Vagina (tissue), 2 donors: Measurements from ENCODE around the gene IL10RA. TPM values are rescaled to one million over a fixed set of nuclear protein-coding genes. Genes with fewer than 3 reads are reported as not detected.

Experiments used
- DNase-seq, 2 donors: peaks; one replicate each; pipeline ENCODE4 v3.0.0-alpha.2; 2017; ENCODE audit errors: extremely low spot score in 2 of 2
- H3K27ac ChIP-seq: fragments of 200-600 bp; sonication (generic); one replicate; pipeline ENCODE4 v1.5.1; 2019
- H3K27me3 ChIP-seq: fragments of 200-600 bp; sonication (generic); one replicate; pipeline ENCODE4 v1.5.1; 2019
- H3K36me3 ChIP-seq, 2 donors: fragments of 200-600 bp; sonication (generic); one replicate each; pipeline ENCODE4 v1.5.1; 2017 to 2019
- H3K4me1 ChIP-seq: fragments of 200-600 bp; sonication (generic); one replicate; pipeline ENCODE4 v1.5.1; 2019
- H3K4me3 ChIP-seq, 2 donors: fragments of 200-600 bp; sonication (generic); 1 replicate in 1 of 2; 2 replicates in 1 of 2; pipeline ENCODE4 v1.5.1; 2016 to 2019
- H3K9me3 ChIP-seq: fragments of 200-600 bp; sonication (generic); one replicate; pipeline ENCODE4 v1.5.1; 2019
- CTCF ChIP-seq, 3 experiments: fragments of 450-650 bp in 2 of 3; fragments of 200-600 bp in 1 of 3; sonication (generic) in 1 of 3; IDR thresholded peaks; one replicate each; pipeline ENCODE4 v1.5.1; 2017 to 2019; ENCODE audit warnings: antibody characterized with exemption in 3 of 3, mild to moderate bottlenecking in 2 of 3, moderate library complexity in 2 of 3
- POLR2A ChIP-seq, 2 donors: fragments of 450-650 bp; IDR thresholded peaks; one replicate each; pipeline ENCODE4 v1.6.1; 2017; ENCODE audit warnings: antibody characterized with exemption in 2 of 2, mild to moderate bottlenecking in 2 of 2, moderate library complexity in 2 of 2
- POLR2AphosphoS5 ChIP-seq, 2 donors: sonication (generic); formaldehyde crosslinking; IDR thresholded peaks; one replicate each; pipeline ENCODE4 v1.9.0; 2017; ENCODE audit warnings: antibody characterized with exemption in 2 of 2, mild to moderate bottlenecking in 2 of 2, low read depth in 1 of 2; ENCODE audit not compliant: insufficient read depth in 1 of 2
- intact Hi-C: fragments of 100-400 bp; cut with DNase I; formaldehyde crosslinking; loops from one replicate; pipeline ENCODE4 v1.15.1; 2023
- total RNA-seq: library from RNA; depleted of rRNA; stranded (reverse); fragments of >200 nt; gene quantifications from one replicate; pipeline ENCODE4 v1.2.3, GENCODE V29; 2016

IL10RA gene
- total RNA-seq, 1 donor from 2014 or later: 29.0 TPM

GRCh38 chr11:118018401-118018800, 32.2 kb downstream of the IL10RA start:
- no peak overlapping the region for H3K4me3 ChIP-seq
- H3K9me3 ChIP-seq: no peaks in the 10 kb centered on the region
- no peak overlapping the region for H3K27ac ChIP-seq
- no peaks in the 10 kb centered on the region for H3K4me1 ChIP-seq
- no peaks in the 10 kb centered on the region for H3K27me3 ChIP-seq
- TF ChIP-seq POLR2A (IDR thresholded peaks at IDR 0.05): no peak
- no peak for TF ChIP-seq POLR2AphosphoS5 (IDR thresholded peaks at IDR 0.05; ENCODE audit: insufficient read depth in 1 of 2, low read depth in 1 of 2)
- TF ChIP-seq CTCF (IDR thresholded peaks at IDR 0.05): no peak
- intact Hi-C loops: no loop called here
- no peaks in the 10 kb centered on the region for H3K36me3 ChIP-seq
- no peak for DNase-seq

- H3K36me3 ChIP-seq: no peaks in the 10 kb centered on the region
- H3K4me1 ChIP-seq: no peaks in the 10 kb centered on the region
- TF ChIP-seq CTCF (IDR thresholded peaks at IDR 0.05): no peak
- no peak for TF ChIP-seq POLR2AphosphoS5 (IDR thresholded peaks at IDR 0.05; ENCODE audit: insufficient read depth in 1 of 2, low read depth in 1 of 2)
- no peak for TF ChIP-seq POLR2A (IDR thresholded peaks at IDR 0.05)
- no peak overlapping the region for H3K4me3 ChIP-seq
- intact Hi-C loops: no loop called here
- no peak for DNase-seq
- no peaks in the 10 kb centered on the region for H3K9me3 ChIP-seq
- H3K27me3 ChIP-seq: no peaks in the 10 kb centered on the region
- no peak overlapping the region for H3K27ac ChIP-seq
These were observed 35.0 kb downstream of the IL10RA start for GRCh38 chr11:118021146-118021545.

- H3K9me3 ChIP-seq: no peaks in the 10 kb centered on the region
- intact Hi-C loops: no loop called here
- no peak for DNase-seq
- H3K27me3 ChIP-seq: no peaks in the 10 kb centered on the region
- TF ChIP-seq CTCF (IDR thresholded peaks at IDR 0.05) (no peak), POLR2AphosphoS5 (IDR thresholded peaks at IDR 0.05; ENCODE audit: insufficient read depth in 1 of 2, low read depth in 1 of 2) (no peak)
- no peak overlapping the region for H3K4me3 ChIP-seq
- no peaks in the 10 kb centered on the region for H3K36me3 ChIP-seq
- H3K27ac ChIP-seq: no peak overlapping the region
- no peaks in the 10 kb centered on the region for H3K4me1 ChIP-seq
These were observed 41.5 kb downstream of the IL10RA start for GRCh38 chr11:118027694-118028093.

- no peak for DNase-seq
- H3K27ac ChIP-seq: no peak overlapping the region
- TF ChIP-seq CTCF (IDR thresholded peaks at IDR 0.05) (no peak), POLR2AphosphoS5 (IDR thresholded peaks at IDR 0.05; ENCODE audit: insufficient read depth in 1 of 2, low read depth in 1 of 2) (no peak), POLR2A (IDR thresholded peaks at IDR 0.05) (no peak)
- intact Hi-C loops: no loop called here
- no peaks in the 10 kb centered on the region for H3K27me3 ChIP-seq
- H3K9me3 ChIP-seq: no peaks in the 10 kb centered on the region
- H3K4me1 ChIP-seq: no peaks in the 10 kb centered on the region
- no peak overlapping the region for H3K4me3 ChIP-seq
- H3K36me3 ChIP-seq: no peaks in the 10 kb centered on the region
These were observed 42.4 kb downstream of the IL10RA start for GRCh38 chr11:118028626-118029025.

GRCh38 chr11:118033443-118033842, 47.2 kb downstream of the IL10RA start:
- H3K27me3 ChIP-seq: no peaks in the 10 kb centered on the region
- no peak for TF ChIP-seq POLR2AphosphoS5 (IDR thresholded peaks at IDR 0.05; ENCODE audit: insufficient read depth in 1 of 2, low read depth in 1 of 2)
- no peak for TF ChIP-seq POLR2A (IDR thresholded peaks at IDR 0.05)
- no peak for TF ChIP-seq CTCF (IDR thresholded peaks at IDR 0.05)
- no peak overlapping the region for H3K27ac ChIP-seq
- H3K36me3 ChIP-seq: no peaks in the 10 kb centered on the region
- no peak overlapping the region for H3K4me3 ChIP-seq
- H3K4me1 ChIP-seq: no peaks in the 10 kb centered on the region
- DNase-seq: no peak
- intact Hi-C loops: no loop called here
- H3K9me3 ChIP-seq: no peaks in the 10 kb centered on the region
